GM12891 (cell line): ENCODE data around the gene CNPY1.
"Not testable (repeated sequence)": the region's sequence is repeated elsewhere in the genome, so short reads cannot be mapped to it uniquely, and the experiment has no call there.

Source experiments
- DNase-seq: peaks from one replicate; pipeline ENCODE4 v3.0.0; 2011; ENCODE audit warnings: low spot score; ENCODE audit not compliant: insufficient read length
- FAIRE-seq: peaks from 2 replicates; lab custom pipeline; 2011; peaks lifted over from hg19 to GRCh38; lab: Jason Lieb, UNC
- PAX5 ChIP-seq: IDR thresholded peaks from 2 replicates; pipeline ENCODE4 v1.6.1; 2011; ENCODE audit warnings: low read length, moderate library complexity, mild to moderate bottlenecking; ENCODE audit not compliant: insufficient read depth, severe bottlenecking
- POLR2A ChIP-seq: IDR thresholded peaks from 2 replicates; pipeline ENCODE4 v1.6.1; 2011; ENCODE audit warnings: low read depth, low read length, control low read depth
- POLR2AphosphoS5 ChIP-seq: IDR thresholded peaks from 2 replicates; pipeline ENCODE4 v1.6.1; 2011; ENCODE audit warnings: low read depth, low read length, control low read depth
- POU2F2 ChIP-seq: IDR thresholded peaks from 2 replicates; pipeline ENCODE4 v1.6.1; 2011; ENCODE audit warnings: low read depth, mild to moderate bottlenecking, control low read depth, low read length, moderate library complexity
- SPI1 ChIP-seq: IDR thresholded peaks from 2 replicates; pipeline ENCODE4 v1.6.1; 2011; ENCODE audit warnings: low read depth, low read length, control low read depth
- TAF1 ChIP-seq: IDR thresholded peaks from 2 replicates; pipeline ENCODE4 v1.6.1; 2011; ENCODE audit warnings: low read depth, low read length, control low read depth

The CNPY1 gene

GRCh38 chr7:155526225-155526624 lies 20.1 kb downstream of the CNPY1 start:
- no peak for TF ChIP-seq POLR2A
- no peak for TF ChIP-seq PAX5
- no peak for TF ChIP-seq SPI1
- FAIRE-seq: no peak
- no peak for DNase-seq

GRCh38 chr7:155524018-155524556 lies 22.3 kb downstream of the CNPY1 start:
- FAIRE-seq: no peak
- no peak for DNase-seq
- no peak for TF ChIP-seq TAF1
- no peak for TF ChIP-seq POU2F2
- TF ChIP-seq POLR2A: no peak
- TF ChIP-seq SPI1: no peak
- no peak for TF ChIP-seq POLR2AphosphoS5
- no peak for TF ChIP-seq PAX5

GRCh38 chr7:155523168-155523675 lies 23.1 kb downstream of the CNPY1 start:
- TF ChIP-seq POLR2A (no peak), PAX5 (no peak), TAF1 (no peak), POU2F2 (no peak), SPI1 (no peak), POLR2AphosphoS5 (no peak)
- no peak for DNase-seq
- no peak for FAIRE-seq

- TF ChIP-seq TAF1: no peak
- no peak for TF ChIP-seq POU2F2
- TF ChIP-seq POLR2AphosphoS5: no peak
- TF ChIP-seq SPI1: no peak
- TF ChIP-seq POLR2A: no peak
- TF ChIP-seq PAX5: no peak
- no peak for FAIRE-seq
- DNase-seq: no peak
These were observed 24.5 kb downstream of the CNPY1 start for GRCh38 chr7:155521743-155522398.

- DNase-seq: no peak
- FAIRE-seq: no peak
- no peak for TF ChIP-seq TAF1
- no peak for TF ChIP-seq POU2F2
- TF ChIP-seq POLR2AphosphoS5: no peak
- TF ChIP-seq SPI1: no peak
- no peak for TF ChIP-seq POLR2A
- TF ChIP-seq PAX5: no peak
These were observed 25.2 kb downstream of the CNPY1 start for GRCh38 chr7:155521007-155521742.

GRCh38 chr7:155520114-155520513 lies 26.2 kb downstream of the CNPY1 start:
- FAIRE-seq: no peak
- TF ChIP-seq TAF1 (no peak), POLR2A (no peak), POU2F2 (no peak), SPI1 (no peak), POLR2AphosphoS5 (no peak), PAX5 (no peak)
- DNase-seq: no peak

- DNase-seq, FAIRE-seq: not testable (repeated sequence)
These were observed 27.0 kb downstream of the CNPY1 start for GRCh38 chr7:155519358-155519757.

- TF ChIP-seq SPI1 (no peak), POU2F2 (no peak), TAF1 (no peak), POLR2A (no peak), POLR2AphosphoS5 (no peak), PAX5 (no peak)
- DNase-seq (no peak), FAIRE-seq (no peak)
These were observed 27.7 kb downstream of the CNPY1 start for GRCh38 chr7:155518633-155519032.

GRCh38 chr7:155517969-155518368 lies 28.4 kb downstream of the CNPY1 start:
- no peak for FAIRE-seq
- TF ChIP-seq POLR2AphosphoS5: no peak
- TF ChIP-seq POLR2A: no peak
- no peak for TF ChIP-seq PAX5
- no peak for TF ChIP-seq POU2F2
- no peak for TF ChIP-seq SPI1
- TF ChIP-seq TAF1: no peak
- DNase-seq: no peak

GRCh38 chr7:155517452-155517851 lies 28.9 kb downstream of the CNPY1 start:
- no peak for DNase-seq
- FAIRE-seq: no peak
- TF ChIP-seq SPI1 (no peak), POLR2A (no peak), TAF1 (no peak), POU2F2 (no peak)
